Caco-2 (cell line): ENCODE results near the gene LTF. TPM values are rescaled to one million over a fixed set of nuclear protein-coding genes. Genes with fewer than 3 reads are reported as not detected.
"Not testable (repeated sequence)": the region's sequence is repeated elsewhere in the genome, so short reads cannot be mapped to it uniquely, and the experiment has no call there.

Source experiments
- BruUV-seq: library from RNA; stranded (reverse); fragments of 400-500 nt; replicated peaks from 2 replicates; lab custom pipeline; 2021; lab: Mats Ljungman, UMichigan
- CTCF ChIA-PET: fragments of 300-600 bp; sonication (Branson Sonifier 250); formaldehyde crosslinking; loops from one replicate; lab custom pipeline; 2022; ENCODE audit warnings: antibody characterized with exemption; lab: Charles Lee
- POLR2A ChIA-PET: fragments of 300-600 bp; sonication (Branson Sonifier 250); formaldehyde crosslinking; loops from one replicate; lab custom pipeline; 2022; ENCODE audit warnings: antibody characterized with exemption; lab: Charles Lee
- DNase-seq, 2 experiments: peaks; one replicate each; pipeline versions ENCODE4 v3.0.0 to v3.0.0-alpha.2; 2020 to 2022
- H3K27me3 ChIP-seq: replicated peaks from 2 replicates; pipeline ENCODE4 v1.6.0; 2011; ENCODE audit warnings: low read length; ENCODE audit not compliant: control insufficient read depth, insufficient read depth
- H3K36me3 ChIP-seq: 2 replicates; pipeline ENCODE4 v1.5.1; 2011; ENCODE audit warnings: low read length; ENCODE audit not compliant: control insufficient read depth, insufficient read depth
- H3K4me1 ChIP-seq: fragments of 250-450 bp; sonication (Bioruptor Pico); 2 replicates; pipeline ENCODE4 v1.5.1; 2020; ENCODE audit warnings: mild to moderate bottlenecking
- H3K4me3 ChIP-seq: 2 replicates; pipeline ENCODE4 v1.5.1; 2011; ENCODE audit warnings: low read depth, mild to moderate bottlenecking, control low read depth, low read length
- H3K9me3 ChIP-seq: fragments of 250-450 bp; sonication (Bioruptor Pico); 2 replicates; pipeline ENCODE4 v1.5.1; 2020; ENCODE audit warnings: mild to moderate bottlenecking, moderate library complexity
- H3K27ac Mint-ChIP-seq: one replicate; pipeline ENCODE4 v1.8.0; 2022; ENCODE audit warnings: mixed read lengths; ENCODE audit not compliant: unreplicated experiment
- H3K27me3 Mint-ChIP-seq: one replicate; pipeline ENCODE4 v1.8.0; 2022; ENCODE audit warnings: mixed read lengths; ENCODE audit not compliant: insufficient read depth, unreplicated experiment
- H3K36me3 Mint-ChIP-seq: one replicate; pipeline ENCODE4 v1.8.0; 2022; ENCODE audit warnings: mild to moderate bottlenecking, mixed read lengths; ENCODE audit not compliant: insufficient read depth, unreplicated experiment
- H3K4me1 Mint-ChIP-seq: one replicate; pipeline ENCODE4 v1.8.0; 2022; ENCODE audit warnings: low read depth, mixed read lengths; ENCODE audit not compliant: unreplicated experiment
- H3K4me3 Mint-ChIP-seq: one replicate; pipeline ENCODE4 v1.8.0; 2022; ENCODE audit warnings: mild to moderate bottlenecking, moderate library complexity, mixed read lengths; ENCODE audit not compliant: unreplicated experiment
- H3K9me3 Mint-ChIP-seq: one replicate; pipeline ENCODE4 v1.8.0; 2022; ENCODE audit warnings: mixed read lengths; ENCODE audit not compliant: unreplicated experiment
- CTCF ChIP-seq, 2 experiments: fragments of 200-600 bp in 1 of 2; IDR thresholded peaks; 1 replicate in 1 of 2; 2 replicates in 1 of 2; pipeline versions ENCODE4 v1.5.1 to v1.8.0; 2011 to 2022; ENCODE audit warnings: antibody characterized with exemption in 1 of 2, control low read depth in 1 of 2, inconsistent platforms in 1 of 2, low read depth in 1 of 2, low read length in 1 of 2, mild to moderate bottlenecking in 1 of 2, moderate library complexity in 1 of 2; ENCODE audit not compliant: insufficient read depth in 1 of 2, severe bottlenecking in 1 of 2, unreplicated experiment in 1 of 2
- intact Hi-C: fragments of 100-400 bp; cut with micrococcal nuclease; formaldehyde crosslinking; loops from one replicate; pipeline ENCODE4 v1.10.0; 2022; ENCODE audit not compliant: unreplicated experiment
- total RNA-seq: library from RNA; stranded (reverse); gene quantifications from 2 replicates; pipeline ENCODE4 v1.2.3, GENCODE V29; 2022

LTF gene
- total RNA-seq, 1 experiment from 2014 or later: not detected

GRCh38 chr3:46427916-46428833 is 36.5 kb downstream of the LTF start:
- no peak overlapping the region for H3K27ac Mint-ChIP-seq
- H3K9me3 Mint-ChIP-seq: peaks cover 23% of the 10 kb centered on the region
- H3K4me1 ChIP-seq: peaks cover 31% of the 10 kb centered on the region
- no peak overlapping the region for H3K4me3 ChIP-seq
- no TSS peak for BruUV-seq
- no peaks in the 10 kb centered on the region for H3K36me3 ChIP-seq
- intact Hi-C loops: loop anchor here (1.0 kb wide), 1 partner anchor 60 kb away; no protein-coding TSS in a partner anchor
- no peaks in the 10 kb centered on the region for H3K27me3 ChIP-seq
- H3K36me3 Mint-ChIP-seq: no peaks in the 10 kb centered on the region
- DNase-seq: peak; percentile 25 to 45
- no peak overlapping the region for H3K4me3 Mint-ChIP-seq
- H3K4me1 Mint-ChIP-seq: peaks cover 21% of the 10 kb centered on the region
- ChIA-PET CTCF (interaction anchor here (0.9 to 2.3 kb wide), 2 partner anchors 61 to 232 kb away, joined by 3 to 11 read pairs; no protein-coding TSS in a partner anchor), POLR2A (no interaction called here)
- H3K27me3 Mint-ChIP-seq: no peaks in the 10 kb centered on the region
- peaks cover 3% of the 10 kb centered on the region; the same call in 1 of the 2 replicates for H3K9me3 ChIP-seq
- peak in 1 of 2 experiments; percentile 11 for TF ChIP-seq CTCF (IDR thresholded peaks at IDR 0.05; ENCODE audit: insufficient read depth in 1 of 2, low read depth in 1 of 2, low read length in 1 of 2, severe bottlenecking in 1 of 2, unreplicated experiment in 1 of 2)

- BruUV-seq, H3K27me3 ChIP-seq, H3K27ac Mint-ChIP-seq, H3K9me3 ChIP-seq, H3K27me3 Mint-ChIP-seq, DNase-seq, H3K36me3 ChIP-seq, intact Hi-C loops, POLR2A ChIA-PET, H3K4me3 ChIP-seq, H3K36me3 Mint-ChIP-seq, H3K4me3 Mint-ChIP-seq: not testable (repeated sequence)
- peaks cover 31% of the 10 kb centered on the region for H3K4me1 ChIP-seq
- CTCF ChIA-PET: interaction anchor here (0.8 kb wide), 1 partner anchor 131 kb away, joined by 3 read pairs; no protein-coding TSS in a partner anchor
- peaks cover 16% of the 10 kb centered on the region for H3K9me3 Mint-ChIP-seq
- H3K4me1 Mint-ChIP-seq: peaks cover 21% of the 10 kb centered on the region
These were observed 37.3 kb downstream of the LTF start for GRCh38 chr3:46427404-46427803.

- H3K4me3 ChIP-seq, intact Hi-C loops, H3K27me3 ChIP-seq, BruUV-seq, H3K9me3 ChIP-seq, H3K36me3 ChIP-seq, H3K36me3 Mint-ChIP-seq, H3K4me3 Mint-ChIP-seq, POLR2A ChIA-PET, H3K27me3 Mint-ChIP-seq, H3K27ac Mint-ChIP-seq: not testable (repeated sequence)
- Mint-ChIP-seq H3K4me1 (peaks cover 21% of the 10 kb centered on the region), H3K9me3 (peaks cover 10% of the 10 kb centered on the region)
- H3K4me1 ChIP-seq: peaks cover 31% of the 10 kb centered on the region
- peak in 1 of 2 experiments; percentile 44 for DNase-seq
- CTCF ChIA-PET: interaction anchor here (0.6 kb wide), 1 partner anchor 267 kb away, joined by 4 read pairs; the partner anchor contains the start of gene ALS2CL
These were observed 38.2 kb downstream of the LTF start for GRCh38 chr3:46426476-46426875.

- no peak overlapping the region for H3K4me3 ChIP-seq
These were observed 41.1 kb downstream of the LTF start for GRCh38 chr3:46423588-46423987.

More at GRCh38 chr3:46423588-46423987, 41.1 kb downstream of the LTF start:
- Mint-ChIP-seq H3K36me3 (no peaks in the 10 kb centered on the region), H3K27me3 (no peaks in the 10 kb centered on the region), H3K27ac (no peak overlapping the region), H3K9me3 (no peaks in the 10 kb centered on the region), H3K4me1 (peaks cover 8% of the 10 kb centered on the region), H3K4me3 (no peak overlapping the region)
- BruUV-seq: no TSS peak
- POLR2A ChIA-PET: no interaction called here
- intact Hi-C loops: no loop called here
- no peak for DNase-seq
- no peak for TF ChIP-seq CTCF (IDR thresholded peaks at IDR 0.05; ENCODE audit: insufficient read depth in 1 of 2, low read depth in 1 of 2, low read length in 1 of 2, severe bottlenecking in 1 of 2, unreplicated experiment in 1 of 2)
- Histone ChIP-seq H3K36me3 (no peaks in the 10 kb centered on the region), H3K9me3 (no peaks in the 10 kb centered on the region), H3K4me1 (peaks cover 15% of the 10 kb centered on the region), H3K27me3 (no peaks in the 10 kb centered on the region)
- CTCF ChIA-PET: no interaction called here
